ENCODE data around the gene MAP2K1.
A peak's percentile ranks its signal among the peaks of the same experiment; 100 is the strongest.
"Not testable (repeated sequence)": the region's sequence is repeated elsewhere in the genome, so short reads cannot be mapped to it uniquely, and the experiment has no call there.

The MAP2K1 gene

GRCh38 chr15:66476535-66476934 is 89.8 kb downstream of the MAP2K1 start:
- no peak for DNase-seq (ENCODE audit: low read depth)

- DNase-seq (ENCODE audit: low read depth) = no peak
These were observed 90.3 kb downstream of the MAP2K1 start for GRCh38 chr15:66477011-66477410.

GRCh38 chr15:66480267-66480666 is 93.6 kb downstream of the MAP2K1 start:
- DNase-seq (ENCODE audit: low read depth) = no peak

- DNase-seq (ENCODE audit: low read depth) = no peak
These were observed 94.6 kb downstream of the MAP2K1 start for GRCh38 chr15:66481107-66481856.

- no peak for DNase-seq (ENCODE audit: low read depth)
These were observed 95.8 kb downstream of the MAP2K1 start for GRCh38 chr15:66482539-66482938.

- DNase-seq (ENCODE audit: low read depth) = no peak
These were observed 96.4 kb downstream of the MAP2K1 start for GRCh38 chr15:66483131-66483566.

GRCh38 chr15:66484539-66485112 is 97.9 kb downstream of the MAP2K1 start:
- DNase-seq (ENCODE audit: low read depth) = no peak

GRCh38 chr15:66486887-66487286 is 100.2 kb downstream of the MAP2K1 start:
- DNase-seq (ENCODE audit: low read depth) = no peak

GRCh38 chr15:66488525-66488924 is 101.8 kb downstream of the MAP2K1 start:
- DNase-seq (ENCODE audit: low read depth) = no peak

- no peak for DNase-seq (ENCODE audit: low read depth)
These were observed 102.6 kb downstream of the MAP2K1 start for GRCh38 chr15:66489179-66489791.

- DNase-seq (ENCODE audit: low read depth) = no peak
These were observed 105.1 kb downstream of the MAP2K1 start for GRCh38 chr15:66491846-66492245.

GRCh38 chr15:66494262-66494661 is 107.5 kb downstream of the MAP2K1 start:
- no peak for DNase-seq (ENCODE audit: low read depth)

GRCh38 chr15:66496951-66497501 is 110.3 kb downstream of the MAP2K1 start:
- no peak for DNase-seq (ENCODE audit: low read depth)

- DNase-seq (ENCODE audit: low read depth) = peak; percentile 99
These were observed 111.1 kb downstream of the MAP2K1 start, which contains the start of gene SNAPC5 for GRCh38 chr15:66497502-66498455. Gene SNAPC5 (minus strand): TSS chr15:66497762. CDS start chr15:66497731, 31 bp downstream.

GRCh38 chr15:66498501-66499386 is 112.0 kb downstream of the MAP2K1 start:
- no peak for DNase-seq (ENCODE audit: low read depth)

GRCh38 chr15:66500346-66500745 is 113.6 kb downstream of the MAP2K1 start:
- not testable (repeated sequence) for DNase-seq (ENCODE audit: low read depth)

GRCh38 chr15:66502491-66502890 is 115.8 kb downstream of the MAP2K1 start:
- DNase-seq (ENCODE audit: low read depth) = no peak

GRCh38 chr15:66503041-66503648 is 116.4 kb downstream of the MAP2K1 start:
- DNase-seq (ENCODE audit: low read depth) = not testable (repeated sequence)

GRCh38 chr15:66503780-66504562 is 117.3 kb downstream of the MAP2K1 start:
- no peak for DNase-seq (ENCODE audit: low read depth)

All from activated gamma-delta T cell treated with anti-CD3 and anti-CD28 coated beads, Interleukin-2, amount 50 U/mL, for 16 hours (primary cell).